Brain microvascular endothelial cell (primary cell): Measurements from ENCODE around the gene VPS51.

Experiments used
- DNase-seq: peaks from one replicate; pipeline ENCODE4 v3.0.0-alpha.2; 2020
- H3K27ac ChIP-seq: fragments of 250-450 bp; sonication (Bioruptor Pico); 2 replicates; pipeline ENCODE4 v1.5.1; 2020; ENCODE audit warnings: mild to moderate bottlenecking, moderate library complexity
- H3K27me3 ChIP-seq: fragments of 250-450 bp; sonication (Bioruptor Pico); replicated peaks from 2 replicates; pipeline ENCODE4 v1.5.1; 2020; ENCODE audit warnings: mild to moderate bottlenecking
- H3K36me3 ChIP-seq: fragments of 250-450 bp; sonication (Bioruptor Pico); replicated peaks from 2 replicates; pipeline ENCODE4 v1.5.1; 2020; ENCODE audit warnings: mild to moderate bottlenecking
- H3K4me3 ChIP-seq: 2 replicates; pipeline ENCODE4 v1.5.1; 2011; ENCODE audit warnings: low read depth, mild to moderate bottlenecking, control low read depth, low read length, moderate library complexity
- in situ Hi-C: cut with HindIII; loops from 2 replicates; pipeline ENCODE4 v1.10.0; 2017; ENCODE audit warnings: low sequenced_read_pairs, low pct_ligation_motif_present
- TF ChIP-seq, protein P1 (sequence below): IDR thresholded peaks from 2 replicates; pipeline ENCODE4 v1.5.1; 2011; ENCODE audit warnings: low read depth, mild to moderate bottlenecking, moderate library complexity, low read length, control low read depth, inconsistent platforms; ENCODE audit errors: missing control alignments

VPS51 gene

DNA sequence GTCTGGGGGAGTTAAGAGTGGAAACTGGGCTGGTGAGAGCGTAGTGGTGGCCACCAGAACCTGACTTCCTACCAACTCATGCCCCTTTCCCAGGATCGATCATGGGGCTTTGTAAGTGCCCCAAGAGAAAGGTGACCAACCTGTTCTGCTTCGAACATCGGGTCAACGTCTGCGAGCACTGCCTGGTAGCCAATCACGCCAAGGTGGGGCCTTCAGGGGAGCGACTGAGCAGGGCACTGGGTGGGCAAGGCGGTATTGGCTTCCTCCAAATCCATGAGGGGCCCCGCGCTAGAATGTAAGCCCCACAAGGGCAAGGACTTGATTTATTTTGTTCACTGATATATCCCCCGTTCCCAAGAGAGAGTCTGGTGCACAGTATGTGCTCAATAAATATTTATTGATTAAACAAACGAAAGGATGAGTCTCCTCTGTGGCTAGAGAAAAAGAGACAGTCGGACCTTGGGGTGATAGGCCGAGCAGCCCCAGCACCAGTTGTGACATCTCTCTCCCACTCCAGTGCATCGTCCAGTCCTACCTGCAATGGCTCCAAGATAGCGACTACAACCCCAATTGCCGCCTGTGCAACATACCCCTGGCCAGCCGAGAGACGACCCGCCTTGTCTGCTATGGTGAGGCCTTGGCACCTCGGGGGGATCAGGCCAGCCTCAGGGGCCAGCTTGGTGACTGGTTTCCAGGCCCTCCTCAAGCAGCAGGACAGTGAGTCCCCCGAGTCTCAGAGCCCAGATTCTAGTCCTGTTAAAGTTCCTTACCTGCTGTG lies 11.2 kb upstream of the VPS51 start:
- no peak for DNase-seq
- peaks cover 20% of the 10 kb centered on the region for H3K36me3 ChIP-seq
- no peaks in the 10 kb centered on the region for H3K27me3 ChIP-seq
- peak overlapping the region; percentile 87 for H3K4me3 ChIP-seq
- TF ChIP-seq, protein P1, sequence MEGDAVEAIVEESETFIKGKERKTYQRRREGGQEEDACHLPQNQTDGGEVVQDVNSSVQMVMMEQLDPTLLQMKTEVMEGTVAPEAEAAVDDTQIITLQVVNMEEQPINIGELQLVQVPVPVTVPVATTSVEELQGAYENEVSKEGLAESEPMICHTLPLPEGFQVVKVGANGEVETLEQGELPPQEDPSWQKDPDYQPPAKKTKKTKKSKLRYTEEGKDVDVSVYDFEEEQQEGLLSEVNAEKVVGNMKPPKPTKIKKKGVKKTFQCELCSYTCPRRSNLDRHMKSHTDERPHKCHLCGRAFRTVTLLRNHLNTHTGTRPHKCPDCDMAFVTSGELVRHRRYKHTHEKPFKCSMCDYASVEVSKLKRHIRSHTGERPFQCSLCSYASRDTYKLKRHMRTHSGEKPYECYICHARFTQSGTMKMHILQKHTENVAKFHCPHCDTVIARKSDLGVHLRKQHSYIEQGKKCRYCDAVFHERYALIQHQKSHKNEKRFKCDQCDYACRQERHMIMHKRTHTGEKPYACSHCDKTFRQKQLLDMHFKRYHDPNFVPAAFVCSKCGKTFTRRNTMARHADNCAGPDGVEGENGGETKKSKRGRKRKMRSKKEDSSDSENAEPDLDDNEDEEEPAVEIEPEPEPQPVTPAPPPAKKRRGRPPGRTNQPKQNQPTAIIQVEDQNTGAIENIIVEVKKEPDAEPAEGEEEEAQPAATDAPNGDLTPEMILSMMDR = no peak
- in situ Hi-C loops = no loop called here
- peak overlapping the region; percentile 98 for H3K27ac ChIP-seq

DNA sequence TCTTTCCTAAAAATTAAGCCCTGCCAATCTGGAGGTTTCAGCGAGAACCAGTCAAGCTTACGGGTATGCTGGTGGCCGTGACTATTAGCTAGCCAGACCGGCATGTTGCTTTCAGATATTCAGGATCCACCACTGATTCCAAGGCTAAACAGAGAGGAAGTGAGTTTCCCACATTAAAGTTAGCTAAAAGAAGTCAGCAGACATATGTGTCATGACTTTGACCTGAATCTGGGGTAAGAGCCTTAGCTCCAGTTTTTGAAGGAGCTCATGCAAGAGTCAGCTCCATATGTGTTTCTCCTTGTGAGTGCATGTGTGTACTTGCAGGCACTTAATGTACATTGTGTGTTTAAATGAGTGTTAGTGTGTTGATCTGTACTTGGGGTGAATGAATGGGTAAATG lies 10.6 kb upstream of the VPS51 start:
- H3K27ac ChIP-seq = no peak overlapping the region
- H3K36me3 ChIP-seq = peaks cover 22% of the 10 kb centered on the region
- in situ Hi-C loops = no loop called here
- TF ChIP-seq, protein P1 = no peak
- DNase-seq = no peak
- H3K4me3 ChIP-seq = no peak overlapping the region
- H3K27me3 ChIP-seq = no peaks in the 10 kb centered on the region

DNA sequence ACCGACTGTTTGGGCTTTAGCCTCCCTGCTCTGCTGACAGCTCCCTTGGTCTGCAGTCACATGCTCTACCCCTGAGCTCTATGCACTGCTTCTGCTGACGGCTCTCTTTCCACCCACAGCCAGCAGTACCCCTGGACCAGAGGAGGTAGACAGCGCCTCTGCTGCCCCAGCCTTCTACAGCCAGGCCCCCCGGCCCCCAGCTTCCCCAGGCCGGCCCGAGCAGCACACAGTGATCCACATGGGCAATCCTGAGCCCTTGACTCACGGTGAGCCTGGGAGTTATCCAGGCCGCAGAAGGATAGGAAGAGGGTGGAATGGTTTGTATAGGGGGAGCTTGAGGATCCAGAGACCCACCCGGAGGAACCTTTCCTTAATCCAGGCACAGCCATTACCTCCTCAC lies 9.2 kb upstream of the VPS51 start:
- Histone ChIP-seq H3K27me3 (no peaks in the 10 kb centered on the region), H3K4me3 (no peak overlapping the region)
- in situ Hi-C loops = no loop called here

DNA sequence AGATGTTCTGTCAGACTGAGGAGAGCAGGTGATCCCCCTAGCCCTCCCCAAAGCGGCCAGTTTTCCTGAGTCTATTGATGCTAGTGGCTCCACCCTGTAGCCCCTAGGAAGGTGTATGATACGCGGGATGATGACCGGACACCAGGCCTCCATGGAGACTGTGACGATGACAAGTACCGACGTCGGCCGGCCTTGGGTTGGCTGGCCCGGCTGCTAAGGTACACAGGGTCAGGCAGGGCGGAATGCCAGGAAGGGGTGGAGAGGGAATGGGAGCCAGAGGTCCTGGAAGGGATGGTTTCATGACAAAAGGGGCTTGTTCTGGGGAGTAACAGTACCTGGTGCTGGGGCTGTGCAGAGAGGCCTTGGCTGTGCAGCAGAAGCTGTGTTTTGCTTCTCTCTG lies 8.8 kb upstream of the VPS51 start:
- Histone ChIP-seq H3K4me3 (no peak overlapping the region), H3K36me3 (peaks cover 22% of the 10 kb centered on the region), H3K27ac (no peak overlapping the region), H3K27me3 (no peaks in the 10 kb centered on the region)
- TF ChIP-seq, protein P1 = no peak
- no peak for DNase-seq
- in situ Hi-C loops = no loop called here

More for the DNA sequence above, 9.2 kb upstream of the VPS51 start:
- peaks cover 22% of the 10 kb centered on the region for H3K36me3 ChIP-seq
- TF ChIP-seq, protein P1 = no peak
- no peak overlapping the region for H3K27ac ChIP-seq
- DNase-seq = no peak

DNA sequence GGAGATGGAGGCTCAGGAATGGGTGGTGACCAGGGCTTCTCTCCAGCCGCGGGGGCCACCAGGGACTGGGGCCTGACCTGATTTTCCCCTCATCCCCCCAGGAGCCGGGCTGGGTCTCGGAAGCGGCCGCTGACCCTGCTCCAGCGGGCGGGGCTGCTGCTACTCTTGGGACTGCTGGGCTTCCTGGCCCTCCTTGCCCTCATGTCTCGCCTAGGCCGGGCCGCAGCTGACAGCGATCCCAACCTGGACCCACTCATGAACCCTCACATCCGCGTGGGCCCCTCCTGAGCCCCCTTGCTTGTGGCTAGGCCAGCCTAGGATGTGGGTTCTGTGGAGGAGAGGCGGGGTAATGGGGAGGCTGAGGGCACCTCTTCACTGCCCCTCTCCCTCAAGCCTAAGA lies 8.2 kb upstream of the VPS51 start:
- in situ Hi-C loops = no loop called here
- DNase-seq = no peak
- no peak overlapping the region for H3K27ac ChIP-seq
- TF ChIP-seq, protein P1 = no peak
- no peaks in the 10 kb centered on the region for H3K27me3 ChIP-seq
- no peak overlapping the region for H3K4me3 ChIP-seq
- peaks cover 22% of the 10 kb centered on the region for H3K36me3 ChIP-seq

DNA sequence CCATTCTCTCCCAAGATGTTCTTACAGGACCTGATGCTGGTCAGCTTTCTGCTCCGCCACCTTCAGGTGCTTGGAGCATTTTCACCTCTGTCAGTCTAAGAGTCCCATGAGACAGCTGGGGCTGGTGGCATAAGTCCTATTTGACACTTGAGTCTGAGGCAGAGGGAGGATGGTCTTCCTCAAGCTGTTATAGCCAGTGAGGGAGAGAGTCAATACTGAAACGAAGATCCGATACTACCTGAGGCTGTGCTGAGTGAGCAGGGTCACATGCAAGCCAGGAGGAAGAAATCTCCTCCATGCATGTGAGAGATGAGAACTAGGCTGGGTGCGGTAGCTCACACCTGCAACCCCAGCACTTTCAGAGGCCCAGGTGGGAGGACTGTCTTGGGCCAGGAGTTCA lies 6.4 kb upstream of the VPS51 start:
- in situ Hi-C loops = no loop called here
- Histone ChIP-seq H3K36me3 (peaks cover 22% of the 10 kb centered on the region), H3K4me3 (no peak overlapping the region), H3K27me3 (no peaks in the 10 kb centered on the region), H3K27ac (no peak overlapping the region)
- no peak for DNase-seq
- TF ChIP-seq, protein P1 = no peak
